Neutrophil (primary cell): Measurements from ENCODE around the gene NRXN3.

Experiments used
- H3K27ac ChIP-seq: fragments of 200-600 bp; sonication (generic); 2 replicates; pipeline ENCODE4 v1.5.1; 2016; ENCODE audit warnings: mild to moderate bottlenecking, moderate library complexity
- H3K27me3 ChIP-seq: fragments of 200-600 bp; sonication (generic); 2 replicates; pipeline ENCODE4 v1.6.0; 2016; ENCODE audit warnings: mild to moderate bottlenecking
- H3K36me3 ChIP-seq: fragments of 200-600 bp; sonication (generic); 2 replicates; pipeline ENCODE4 v1.5.1; 2017
- H3K4me1 ChIP-seq, 2 experiments: fragments of 200-600 bp in 1 of 2; sonication (generic) in 1 of 2; 1 replicate in 1 of 2; 2 replicates in 1 of 2; pipeline versions ENCODE4 v1.5.1 to v1.6.1; 2013 to 2016; ENCODE audit warnings: low read depth in 1 of 2, low read length in 1 of 2, mild to moderate bottlenecking in 1 of 2, moderate library complexity in 1 of 2; ENCODE audit not compliant: control insufficient read depth in 1 of 2, insufficient read depth in 1 of 2
- H3K4me3 ChIP-seq, 2 experiments: fragments of 200-600 bp in 1 of 2; sonication (generic) in 1 of 2; 1 replicate in 1 of 2; 2 replicates in 1 of 2; pipeline ENCODE4 v1.5.1; 2013 to 2016; ENCODE audit warnings: low read depth in 1 of 2, low read length in 1 of 2, mild to moderate bottlenecking in 1 of 2, moderate library complexity in 1 of 2
- H3K9me3 ChIP-seq: fragments of 200-600 bp; sonication (generic); 2 replicates; pipeline ENCODE4 v1.5.1; 2016
- TF ChIP-seq, protein P1 (sequence below): fragments of 200-600 bp; sonication (generic); IDR thresholded peaks from 2 replicates; pipeline ENCODE4 v1.5.1; 2016; ENCODE audit warnings: antibody characterized with exemption

NRXN3 gene

DNA sequence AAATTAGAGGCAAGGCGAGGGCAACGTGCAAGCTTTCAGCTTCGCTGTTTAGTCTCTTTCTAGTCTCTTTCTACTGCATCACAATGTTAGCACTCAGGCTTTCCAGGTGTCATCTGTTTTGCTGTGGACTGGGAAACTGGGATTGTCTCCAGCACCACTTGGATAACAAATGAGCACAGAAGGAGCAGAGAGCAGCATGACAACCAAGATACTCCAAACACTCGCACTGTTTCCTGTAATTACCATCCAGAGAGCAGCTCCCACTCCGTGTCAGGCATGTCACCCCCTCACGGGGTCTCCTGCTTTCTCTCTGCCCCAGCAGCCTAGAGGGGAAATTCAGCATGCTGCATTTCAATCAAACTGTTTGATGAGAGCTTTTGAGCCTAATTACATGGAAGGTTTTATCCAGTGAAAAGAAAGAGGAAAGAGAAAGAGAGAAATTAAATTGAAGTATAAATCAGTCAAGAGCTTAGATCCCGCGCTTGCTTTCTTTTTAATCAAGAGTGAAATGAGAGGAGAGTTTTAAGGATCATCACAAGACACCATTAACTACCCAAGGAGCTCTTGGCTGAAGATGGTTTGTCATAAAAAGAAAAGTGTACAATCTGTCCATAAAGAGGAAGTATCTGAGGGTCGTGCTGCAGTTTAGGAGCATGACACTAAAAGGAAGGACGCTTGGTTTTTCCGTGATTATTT lies 1123.5 kb downstream of the NRXN3 start:
- Histone ChIP-seq H3K27ac (no peak overlapping the region), H3K9me3 (no peaks in the 10 kb centered on the region), H3K36me3 (no peaks in the 10 kb centered on the region), H3K4me3 (no peak overlapping the region), H3K4me1 (no peaks in the 10 kb centered on the region), H3K27me3 (no peaks in the 10 kb centered on the region)
- TF ChIP-seq, protein P1, sequence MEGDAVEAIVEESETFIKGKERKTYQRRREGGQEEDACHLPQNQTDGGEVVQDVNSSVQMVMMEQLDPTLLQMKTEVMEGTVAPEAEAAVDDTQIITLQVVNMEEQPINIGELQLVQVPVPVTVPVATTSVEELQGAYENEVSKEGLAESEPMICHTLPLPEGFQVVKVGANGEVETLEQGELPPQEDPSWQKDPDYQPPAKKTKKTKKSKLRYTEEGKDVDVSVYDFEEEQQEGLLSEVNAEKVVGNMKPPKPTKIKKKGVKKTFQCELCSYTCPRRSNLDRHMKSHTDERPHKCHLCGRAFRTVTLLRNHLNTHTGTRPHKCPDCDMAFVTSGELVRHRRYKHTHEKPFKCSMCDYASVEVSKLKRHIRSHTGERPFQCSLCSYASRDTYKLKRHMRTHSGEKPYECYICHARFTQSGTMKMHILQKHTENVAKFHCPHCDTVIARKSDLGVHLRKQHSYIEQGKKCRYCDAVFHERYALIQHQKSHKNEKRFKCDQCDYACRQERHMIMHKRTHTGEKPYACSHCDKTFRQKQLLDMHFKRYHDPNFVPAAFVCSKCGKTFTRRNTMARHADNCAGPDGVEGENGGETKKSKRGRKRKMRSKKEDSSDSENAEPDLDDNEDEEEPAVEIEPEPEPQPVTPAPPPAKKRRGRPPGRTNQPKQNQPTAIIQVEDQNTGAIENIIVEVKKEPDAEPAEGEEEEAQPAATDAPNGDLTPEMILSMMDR = no peak

DNA sequence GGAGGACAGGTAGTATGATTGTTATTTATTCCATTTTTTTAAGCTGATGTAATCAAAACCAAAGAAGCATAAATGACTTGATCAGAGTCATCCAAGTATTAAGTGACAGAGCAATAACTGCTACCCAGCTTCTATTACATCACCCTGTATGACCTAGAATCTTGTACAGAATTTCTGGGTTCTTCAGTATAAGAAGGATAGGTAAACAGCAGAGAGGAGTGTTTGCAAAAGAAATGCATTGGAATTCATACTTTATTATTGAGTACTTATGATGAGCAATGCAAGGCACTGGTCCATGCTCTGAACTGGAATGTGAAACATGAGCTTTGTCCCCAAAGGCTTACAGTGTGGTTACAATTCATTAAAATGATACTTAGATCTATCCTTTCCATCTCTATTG lies 1124.3 kb downstream of the NRXN3 start:
- H3K4me1 ChIP-seq = no peaks in the 10 kb centered on the region
- no peaks in the 10 kb centered on the region for H3K27me3 ChIP-seq
- TF ChIP-seq, protein P1 = no peak
- H3K36me3 ChIP-seq = no peaks in the 10 kb centered on the region
- H3K4me3 ChIP-seq = no peak overlapping the region
- H3K27ac ChIP-seq = no peak overlapping the region
- no peaks in the 10 kb centered on the region for H3K9me3 ChIP-seq

DNA sequence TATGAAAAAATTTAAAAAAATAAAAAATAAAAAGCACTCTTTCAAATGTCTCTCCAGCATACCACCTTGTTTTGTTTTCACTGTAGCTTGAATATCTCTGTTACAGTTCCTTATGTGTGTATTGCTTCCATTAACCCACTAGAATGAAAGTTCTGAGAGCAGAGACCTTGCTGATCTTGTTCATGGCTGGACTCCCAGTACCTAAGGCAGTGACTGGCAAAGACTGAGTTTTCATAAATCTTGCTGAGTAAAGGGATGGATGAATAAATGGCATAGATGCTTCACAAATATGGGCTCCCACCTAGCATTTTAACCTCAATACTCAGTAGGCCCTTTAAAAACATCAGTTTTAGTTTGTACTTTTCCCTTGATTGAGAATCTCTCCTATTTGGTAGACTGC lies 1125.2 kb downstream of the NRXN3 start:
- H3K27me3 ChIP-seq = no peaks in the 10 kb centered on the region
- H3K36me3 ChIP-seq = no peaks in the 10 kb centered on the region
- no peak overlapping the region for H3K27ac ChIP-seq
- H3K4me1 ChIP-seq = no peaks in the 10 kb centered on the region
- H3K9me3 ChIP-seq = no peaks in the 10 kb centered on the region
- H3K4me3 ChIP-seq = no peak overlapping the region
- TF ChIP-seq, protein P1 = no peak

DNA sequence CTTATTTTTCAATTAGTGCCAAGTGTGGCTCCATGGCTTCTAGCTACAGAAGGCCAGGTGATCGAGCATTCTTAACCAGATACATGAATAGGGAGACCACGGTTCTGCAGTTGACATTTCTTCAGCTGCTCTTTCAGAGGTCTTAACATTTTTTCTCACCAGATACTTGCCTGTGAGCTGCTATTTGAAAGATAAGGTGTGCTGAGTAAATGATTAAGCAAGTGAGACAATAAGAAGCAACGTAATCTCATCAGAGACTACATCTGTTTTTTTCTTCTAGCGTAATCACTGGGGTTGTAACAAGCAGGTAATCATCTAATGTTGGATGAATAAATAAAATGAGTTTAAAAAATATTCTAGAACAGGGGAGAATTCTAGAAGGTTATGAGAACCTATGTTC lies 1128.2 kb downstream of the NRXN3 start:
- no peak overlapping the region for H3K27ac ChIP-seq
- H3K4me3 ChIP-seq = no peak overlapping the region
- H3K4me1 ChIP-seq = no peaks in the 10 kb centered on the region
- H3K36me3 ChIP-seq = no peaks in the 10 kb centered on the region
- TF ChIP-seq, protein P1 = no peak
- H3K27me3 ChIP-seq = no peaks in the 10 kb centered on the region
- no peaks in the 10 kb centered on the region for H3K9me3 ChIP-seq

DNA sequence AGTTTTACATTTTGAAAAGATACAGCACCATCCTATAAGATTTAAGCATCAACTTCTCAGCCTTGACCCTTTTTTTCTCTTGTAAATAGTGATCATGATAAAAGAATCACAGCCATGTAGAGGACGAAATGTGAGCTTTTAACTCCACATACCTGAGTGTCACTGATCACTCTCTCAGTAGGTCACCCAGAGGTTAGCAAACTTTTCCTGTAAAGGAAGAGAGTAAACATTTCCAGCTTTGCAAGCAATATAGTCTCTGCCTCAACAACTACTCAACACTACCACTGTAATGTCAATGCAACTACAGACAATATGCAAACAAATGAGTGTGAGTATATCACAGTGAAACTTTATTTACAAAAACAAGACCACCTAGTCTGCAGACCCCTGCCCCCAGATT lies 1129.0 kb downstream of the NRXN3 start:
- H3K27me3 ChIP-seq = no peaks in the 10 kb centered on the region
- H3K9me3 ChIP-seq = no peaks in the 10 kb centered on the region
- H3K36me3 ChIP-seq = no peaks in the 10 kb centered on the region
- TF ChIP-seq, protein P1 = no peak
- no peak overlapping the region for H3K27ac ChIP-seq
- H3K4me3 ChIP-seq = no peak overlapping the region
- H3K4me1 ChIP-seq = no peaks in the 10 kb centered on the region
